Measurements from ENCODE around the gene SALL4. TPM values are rescaled to one million over a fixed set of nuclear protein-coding genes. Genes with fewer than 3 reads are reported as not detected.

SALL4 gene
- total and polyA plus RNA-seq, 9 of the 15 experiments (the other 6 are each of a cell fraction or from before 2014, with no cell fraction given), result 0.03 to 0.07 TPM; not detected in 7

DNA sequence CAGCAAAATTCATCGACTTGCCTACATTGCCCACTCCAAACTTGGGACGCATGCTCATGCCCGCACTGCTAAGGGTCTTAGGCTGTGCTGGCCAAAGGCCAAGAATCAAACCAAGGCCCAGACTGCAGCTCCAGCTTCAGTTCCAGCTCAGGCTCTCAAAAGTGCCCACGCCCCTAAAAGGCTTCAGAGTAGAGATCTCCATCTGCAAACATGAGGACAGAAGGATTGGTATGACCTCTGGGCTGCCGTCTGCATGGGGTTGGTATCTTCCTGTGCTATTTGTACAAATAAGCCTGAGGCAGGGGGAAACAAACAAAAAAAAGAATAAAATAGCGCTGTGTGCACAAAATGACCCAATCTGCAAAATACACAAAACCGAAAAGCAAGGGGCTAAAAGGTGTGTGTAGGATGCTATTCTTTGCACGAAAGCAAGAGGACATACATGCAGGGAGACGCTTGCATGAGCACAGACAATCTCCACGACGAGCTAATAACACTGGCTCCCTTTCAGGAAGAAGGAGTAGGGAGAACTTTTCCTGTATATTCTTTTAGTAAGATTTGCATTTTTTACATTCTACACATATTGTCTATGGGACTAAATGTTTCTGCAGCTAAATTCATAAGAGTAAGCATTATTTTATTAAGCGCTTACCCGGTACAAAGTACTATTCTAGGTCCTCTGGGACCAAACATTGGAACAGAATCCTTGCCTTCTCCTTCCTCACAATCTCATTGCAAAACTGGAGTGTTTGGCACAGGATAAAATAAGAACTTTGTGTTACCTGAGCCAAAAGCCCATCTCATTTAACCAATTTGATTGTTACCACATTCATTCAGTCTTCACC is 67.2 kb downstream of the SALL4 start:
- TF ChIP-seq, protein P1, sequence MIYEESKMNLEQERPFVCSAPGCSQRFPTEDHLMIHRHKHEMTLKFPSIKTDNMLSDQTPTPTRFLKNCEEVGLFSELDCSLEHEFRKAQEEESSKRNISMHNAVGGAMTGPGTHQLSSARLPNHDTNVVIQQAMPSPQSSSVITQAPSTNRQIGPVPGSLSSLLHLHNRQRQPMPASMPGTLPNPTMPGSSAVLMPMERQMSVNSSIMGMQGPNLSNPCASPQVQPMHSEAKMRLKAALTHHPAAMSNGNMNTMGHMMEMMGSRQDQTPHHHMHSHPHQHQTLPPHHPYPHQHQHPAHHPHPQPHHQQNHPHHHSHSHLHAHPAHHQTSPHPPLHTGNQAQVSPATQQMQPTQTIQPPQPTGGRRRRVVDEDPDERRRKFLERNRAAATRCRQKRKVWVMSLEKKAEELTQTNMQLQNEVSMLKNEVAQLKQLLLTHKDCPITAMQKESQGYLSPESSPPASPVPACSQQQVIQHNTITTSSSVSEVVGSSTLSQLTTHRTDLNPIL (CRISPR knock-in tag; IDR thresholded peaks at IDR 0.05), result no peak
- TF ChIP-seq NFIC (IDR thresholded peaks at IDR 0.05), result peak; percentile 12; the same call in 1 of the 2 replicates
- no peaks in the 10 kb centered on the region for H3K36me3 ChIP-seq (ENCODE audit: control insufficient read depth, insufficient read depth, low read length)
- H2AFZ ChIP-seq (ENCODE audit: low read depth, low read length), result no peak overlapping the region
- H4K20me1 ChIP-seq (replicated peaks; ENCODE audit: control insufficient read depth, insufficient read depth, low read length), result no peaks in the 10 kb centered on the region
- no peaks in the 10 kb centered on the region for H3K9me3 ChIP-seq (replicated peaks; ENCODE audit: control insufficient read depth, insufficient read depth, low read depth, low read length)
- under 1% methylated on average over 13 of the region's 13 CpGs for WGBS (ENCODE audit: insufficient coverage, low coverage, missing lambda C conversion rate)
- no TSS peak for BruUV-seq (replicated peaks)
- intact Hi-C loops (cut with micrococcal nuclease), result no loop called here
- H3K4me2 ChIP-seq (ENCODE audit: insufficient read depth, low read length), result no peak overlapping the region
- H3K4me1 ChIP-seq (replicated peaks in 1 of 2; ENCODE audit: control insufficient read depth in 2 of 2, insufficient read depth in 2 of 2, low read length in 2 of 2), result no peaks in the 10 kb centered on the region
- in situ Hi-C loops (cut with MboI), result no loop called here
- no peak for FAIRE-seq
- DNase-seq (ENCODE audit: extremely low read depth in 1 of 4, low spot score in 3 of 4), result no peak
- no peak overlapping the region for H3K9ac ChIP-seq (ENCODE audit: insufficient read depth in 1 of 2, low read depth in 2 of 2, low read length in 2 of 2)
- peaks cover 2 to 40% of the 10 kb centered on the region in 2 experiments for H3K27me3 ChIP-seq (ENCODE audit: control insufficient read depth in 2 of 2, insufficient read depth in 2 of 2, low read length in 2 of 2)
- H3K9me1 ChIP-seq (ENCODE audit: control insufficient read depth, insufficient read depth, low read length), result no peaks in the 10 kb centered on the region
- ATAC-seq, result no peak
- ChIA-PET POLR2A (interaction anchor here (0.6 kb wide), 1 partner anchor 1559 kb away, joined by 3 read pairs; no protein-coding TSS in a partner anchor), CTCF (ENCODE audit: low intra/inter-chr PET ratio) (no interaction called here)
- no peaks in the 10 kb centered on the region for H3K79me2 ChIP-seq (ENCODE audit: control insufficient read depth, insufficient read depth, low read length)
- H3K4me3 ChIP-seq, result no peak overlapping the region
- no peak overlapping the region for H3K27ac ChIP-seq (ENCODE audit: extremely low read depth, low read depth, low read length)

- no peaks in the 10 kb centered on the region for H3K9me3 ChIP-seq (replicated peaks; ENCODE audit: control insufficient read depth, insufficient read depth, low read depth, low read length)
- no peak overlapping the region for H3K9ac ChIP-seq (ENCODE audit: insufficient read depth in 1 of 2, low read depth in 2 of 2, low read length in 2 of 2)
- in situ Hi-C loops (cut with MboI) (no loop called here), intact Hi-C loops (cut with micrococcal nuclease) (no loop called here)
- no peak overlapping the region for H3K4me2 ChIP-seq (ENCODE audit: insufficient read depth, low read length)
- no peaks in the 10 kb centered on the region for H3K4me1 ChIP-seq (replicated peaks in 1 of 2; ENCODE audit: control insufficient read depth in 2 of 2, insufficient read depth in 2 of 2, low read length in 2 of 2)
- ATAC-seq, result no peak
- WGBS (ENCODE audit: insufficient coverage, low coverage, missing lambda C conversion rate), result 0% methylated on average over 3 of the region's 3 CpGs
- TF ChIP-seq CBX5 (IDR thresholded peaks at IDR 0.05; ENCODE audit: borderline replicate concordance, low read depth) (no peak), XRCC5 (IDR thresholded peaks at IDR 0.05; ENCODE audit: low read depth, low read length) (no peak)
- no peaks in the 10 kb centered on the region for H3K9me1 ChIP-seq (ENCODE audit: control insufficient read depth, insufficient read depth, low read length)
- no peaks in the 10 kb centered on the region for H3K79me2 ChIP-seq (ENCODE audit: control insufficient read depth, insufficient read depth, low read length)
- no peak overlapping the region for H3K4me3 ChIP-seq
- no peak overlapping the region for H3K27ac ChIP-seq (ENCODE audit: extremely low read depth, low read depth, low read length)
- H3K36me3 ChIP-seq (ENCODE audit: control insufficient read depth, insufficient read depth, low read length), result no peaks in the 10 kb centered on the region
- BruUV-seq (replicated peaks), result no TSS peak
- FAIRE-seq, result no peak
- POLR2A ChIA-PET, result no interaction called here
- DNase-seq (ENCODE audit: extremely low read depth in 1 of 4, low spot score in 3 of 4), result no peak
- H3K27me3 ChIP-seq (ENCODE audit: control insufficient read depth in 2 of 2, insufficient read depth in 2 of 2, low read length in 2 of 2), result peaks cover 2 to 32% of the 10 kb centered on the region in 2 experiments
- no peaks in the 10 kb centered on the region for H4K20me1 ChIP-seq (replicated peaks; ENCODE audit: control insufficient read depth, insufficient read depth, low read length)
- CTCF ChIA-PET (ENCODE audit: low intra/inter-chr PET ratio), result no interaction called here
- no peak overlapping the region for H2AFZ ChIP-seq (ENCODE audit: low read depth, low read length)
These were observed 69.3 kb downstream of the SALL4 start for GRCh38 chr20:51733070-51733469.

Other genes starting within 250 kb of the SALL4 start
- 0.18 and 0.24 TPM in 2 replicates for gene ATP9A, start 34.1 kb downstream of the SALL4 start, total RNA-seq (2014; rRNA removed)
- 0.36 and 0.48 TPM in 2 replicates for gene ATP9A, start 34.1 kb downstream of the SALL4 start, total RNA-seq (2014; rRNA removed; fragmentation: Illumina TruSeq; extraction: Trizol)
- gene ATP9A, start 34.1 kb downstream of the SALL4 start, total RNA-seq (2015; rRNA removed; fragmentation: Illumina TruSeq; extraction: Trizol), result 0.15 and 0.22 TPM in 2 replicates
- 0.42 and 0.62 TPM in 2 replicates for gene ATP9A, start 34.1 kb downstream of the SALL4 start, total RNA-seq (2021)
- 0.05 and 0.29 TPM in 2 replicates for gene ATP9A, start 34.1 kb downstream of the SALL4 start, polyA plus RNA-seq (2011; rRNA removed)
- 0.39 and 0.40 TPM in 2 replicates for gene ATP9A, start 34.1 kb downstream of the SALL4 start, polyA plus RNA-seq (2014; fragmentation: Illumina TruSeq; extraction: Trizol)
- gene ATP9A, start 34.1 kb downstream of the SALL4 start, polyA plus RNA-seq (2014; fragmentation: Nextera tagmentation; extraction: Ambion mirVana), result under 1 TPM; 0.21 to 0.23 TPM
- gene ATP9A, start 34.1 kb downstream of the SALL4 start, polyA plus RNA-seq (2014; rRNA removed), result 0.32 and 0.46 TPM in 2 replicates

All from K562 (cell line).